Measurements from ENCODE around the gene CTR9. TPM values are rescaled to one million over a fixed set of nuclear protein-coding genes. Genes with fewer than 3 reads are reported as not detected.

CTR9 gene
- total and polyA plus RNA-seq, 9 of the 15 experiments (the other 6 are each of a cell fraction or from before 2014, with no cell fraction given) = 25.4 to 79.3 (median 47.3) TPM

DNA sequence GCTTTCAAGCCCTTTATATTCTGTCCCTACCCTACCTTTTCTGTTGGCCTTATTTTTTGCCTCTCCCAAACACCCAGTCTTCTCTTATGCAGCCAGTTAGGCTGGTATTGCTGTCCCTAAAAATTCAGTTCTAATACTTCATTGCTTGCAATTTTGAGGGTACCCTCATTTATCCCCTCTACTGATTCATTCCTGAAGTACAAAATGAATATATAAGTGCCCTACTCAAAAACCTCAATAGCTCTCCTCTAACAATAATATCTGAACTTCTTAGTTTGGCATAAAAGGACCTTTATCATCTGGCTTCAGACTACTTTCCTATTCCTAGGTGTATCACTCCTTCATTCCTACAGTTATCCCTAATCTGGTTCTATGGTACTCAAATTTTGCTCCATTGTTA lies 62.9 kb downstream of the CTR9 start:
- ChIA-PET POLR2A (interaction anchor here (0.6 to 1.2 kb wide), 2 partner anchors 9 to 20 kb away, joined by 3 read pairs; no protein-coding TSS in a partner anchor), CTCF (ENCODE audit: low intra/inter-chr PET ratio) (no interaction called here)
- H4K20me1 ChIP-seq (replicated peaks; ENCODE audit: control insufficient read depth, insufficient read depth, low read length) = no peaks in the 10 kb centered on the region
- DNase-seq (ENCODE audit: extremely low read depth in 1 of 4, low spot score in 3 of 4) = no peak
- H3K79me2 ChIP-seq (ENCODE audit: control insufficient read depth, insufficient read depth, low read length) = peaks cover 9% of the 10 kb centered on the region; the same call in 1 of the 3 replicates
- no peaks in the 10 kb centered on the region for H3K9me3 ChIP-seq (replicated peaks; ENCODE audit: control insufficient read depth, insufficient read depth, low read depth, low read length)
- no peaks in the 10 kb centered on the region for H3K36me3 ChIP-seq (ENCODE audit: control insufficient read depth, insufficient read depth, low read length)
- no peak overlapping the region for H3K4me2 ChIP-seq (ENCODE audit: insufficient read depth, low read length)
- in situ Hi-C loops (cut with MboI) (no loop called here), intact Hi-C loops (cut with micrococcal nuclease) (no loop called here)
- no TSS peak for BruUV-seq (replicated peaks)
- H2AFZ ChIP-seq (ENCODE audit: low read depth, low read length) = no peak overlapping the region
- no peaks in the 10 kb centered on the region for H3K9me1 ChIP-seq (ENCODE audit: control insufficient read depth, insufficient read depth, low read length)
- H3K4me1 ChIP-seq (replicated peaks in 1 of 2; ENCODE audit: control insufficient read depth in 2 of 2, insufficient read depth in 2 of 2, low read length in 2 of 2) = peaks cover 0 to 5% of the 10 kb centered on the region in 2 experiments; a peak in 2 of 5 replicates
- H3K9ac ChIP-seq (ENCODE audit: insufficient read depth in 1 of 2, low read depth in 2 of 2, low read length in 2 of 2) = no peak overlapping the region
- ATAC-seq = no peak
- no peak overlapping the region for H3K4me3 ChIP-seq
- TF ChIP-seq ZNF23 (CRISPR knock-in tag; IDR thresholded peaks at IDR 0.05) (no peak), FOXK2 (conservative IDR thresholded peaks at IDR 0.05 in 1 of 2, IDR thresholded peaks at IDR 0.05 in 1 of 2; ENCODE audit: low read depth in 2 of 2) (no peak), ZNF57 (CRISPR knock-in tag; IDR thresholded peaks at IDR 0.05) (no peak), FOXA3 (CRISPR knock-in tag; conservative IDR thresholded peaks at IDR 0.05 in 1 of 2, IDR thresholded peaks at IDR 0.05 in 1 of 2) (no peak), CBFA2T3 (IDR thresholded peaks at IDR 0.05) (no peak), ETV1 (tag; conservative IDR thresholded peaks at IDR 0.05; ENCODE audit: low read depth) (no peak), CBFB (CRISPR knock-in tag; IDR thresholded peaks at IDR 0.05) (no peak), DNMT1 (IDR thresholded peaks at IDR 0.05) (no peak), SMARCB1 (IDR thresholded peaks at IDR 0.05; ENCODE audit: insufficient read length, low read depth) (no peak), SAFB (IDR thresholded peaks at IDR 0.05; ENCODE audit: borderline replicate concordance, low read depth, low read length) (no peak), RBM25 (IDR thresholded peaks at IDR 0.05; ENCODE audit: low read depth, low read length, severe bottlenecking) (no peak), FOXM1 (IDR thresholded peaks at IDR 0.05; ENCODE audit: low read depth) (no peak), FOXM1 (CRISPR knock-in tag; IDR thresholded peaks at IDR 0.05; ENCODE audit: low read depth) (no peak)
- TF ChIP-seq, protein P1, sequence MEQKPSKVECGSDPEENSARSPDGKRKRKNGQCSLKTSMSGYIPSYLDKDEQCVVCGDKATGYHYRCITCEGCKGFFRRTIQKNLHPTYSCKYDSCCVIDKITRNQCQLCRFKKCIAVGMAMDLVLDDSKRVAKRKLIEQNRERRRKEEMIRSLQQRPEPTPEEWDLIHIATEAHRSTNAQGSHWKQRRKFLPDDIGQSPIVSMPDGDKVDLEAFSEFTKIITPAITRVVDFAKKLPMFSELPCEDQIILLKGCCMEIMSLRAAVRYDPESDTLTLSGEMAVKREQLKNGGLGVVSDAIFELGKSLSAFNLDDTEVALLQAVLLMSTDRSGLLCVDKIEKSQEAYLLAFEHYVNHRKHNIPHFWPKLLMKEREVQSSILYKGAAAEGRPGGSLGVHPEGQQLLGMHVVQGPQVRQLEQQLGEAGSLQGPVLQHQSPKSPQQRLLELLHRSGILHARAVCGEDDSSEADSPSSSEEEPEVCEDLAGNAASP (IDR thresholded peaks at IDR 0.05) = no peak
- TF ChIP-seq, protein P2, sequence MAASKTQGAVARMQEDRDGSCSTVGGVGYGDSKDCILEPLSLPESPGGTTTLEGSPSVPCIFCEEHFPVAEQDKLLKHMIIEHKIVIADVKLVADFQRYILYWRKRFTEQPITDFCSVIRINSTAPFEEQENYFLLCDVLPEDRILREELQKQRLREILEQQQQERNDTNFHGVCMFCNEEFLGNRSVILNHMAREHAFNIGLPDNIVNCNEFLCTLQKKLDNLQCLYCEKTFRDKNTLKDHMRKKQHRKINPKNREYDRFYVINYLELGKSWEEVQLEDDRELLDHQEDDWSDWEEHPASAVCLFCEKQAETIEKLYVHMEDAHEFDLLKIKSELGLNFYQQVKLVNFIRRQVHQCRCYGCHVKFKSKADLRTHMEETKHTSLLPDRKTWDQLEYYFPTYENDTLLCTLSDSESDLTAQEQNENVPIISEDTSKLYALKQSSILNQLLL (CRISPR knock-in tag; IDR thresholded peaks at IDR 0.05; ENCODE audit: borderline replicate concordance) = no peak
- TF ChIP-seq, protein P3, sequence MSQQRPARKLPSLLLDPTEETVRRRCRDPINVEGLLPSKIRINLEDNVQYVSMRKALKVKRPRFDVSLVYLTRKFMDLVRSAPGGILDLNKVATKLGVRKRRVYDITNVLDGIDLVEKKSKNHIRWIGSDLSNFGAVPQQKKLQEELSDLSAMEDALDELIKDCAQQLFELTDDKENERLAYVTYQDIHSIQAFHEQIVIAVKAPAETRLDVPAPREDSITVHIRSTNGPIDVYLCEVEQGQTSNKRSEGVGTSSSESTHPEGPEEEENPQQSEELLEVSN (IDR thresholded peaks at IDR 0.05; ENCODE audit: borderline replicate concordance in 1 of 2, extremely low read depth in 1 of 2, insufficient read depth in 1 of 2, insufficient read length in 1 of 2, low read depth in 1 of 2, low read length in 1 of 2, poor library complexity in 1 of 2, severe bottlenecking in 1 of 2) = no peak
- no peak for FAIRE-seq
- no peaks in the 10 kb centered on the region for H3K27me3 ChIP-seq (ENCODE audit: control insufficient read depth in 2 of 2, insufficient read depth in 2 of 2, low read length in 2 of 2)
- H3K27ac ChIP-seq (ENCODE audit: extremely low read depth, low read depth, low read length) = no peak overlapping the region
